ENCODE results near the gene NUDT4. TPM values are rescaled to one million over a fixed set of nuclear protein-coding genes. Genes with fewer than 3 reads are reported as not detected.
"Not testable (repeated sequence)": the region's sequence is repeated elsewhere in the genome, so short reads cannot be mapped to it uniquely, and the experiment has no call there.

The NUDT4 gene
- total RNA-seq, 1 donor from 2014 or later: 59.1 TPM

DNA sequence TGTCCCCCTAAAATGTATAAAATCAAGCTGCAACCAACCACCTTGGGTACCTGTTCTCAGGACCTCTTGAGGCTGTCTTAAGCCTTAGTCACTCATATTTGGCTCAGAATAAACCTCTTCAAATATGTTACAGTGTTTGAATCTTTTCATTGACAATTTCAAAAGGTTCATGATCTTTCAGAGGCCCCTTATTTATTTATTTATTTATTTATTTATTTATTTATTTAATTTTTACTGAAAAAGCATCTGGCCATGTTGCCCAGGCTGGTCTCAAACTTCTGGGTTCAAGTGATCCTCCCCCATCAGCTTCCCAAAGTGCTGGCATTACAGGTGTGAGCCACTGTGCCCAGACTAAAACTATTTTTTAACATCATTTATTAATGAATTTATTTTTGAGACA is 8.2 kb upstream of the NUDT4 start:
- Mint-ChIP-seq H3K36me3 (ENCODE audit: low read depth) (no peaks in the 10 kb centered on the region), H3K4me3 (no peak overlapping the region), H3K9me3 (no peaks in the 10 kb centered on the region), H3K27ac (ENCODE audit: unreplicated experiment) (no peak overlapping the region), H3K4me1 (peaks cover 12% of the 10 kb centered on the region), H3K27me3 (ENCODE audit: low read depth) (no peaks in the 10 kb centered on the region)
- DNase-seq (ENCODE audit: low read depth, low spot score): no peak
- TF ChIP-seq CTCF (conservative IDR thresholded peaks at IDR 0.05): no peak

GRCh38 chr12:93370947-93371346 is 6.8 kb upstream of the NUDT4 start:
- no peak for DNase-seq (ENCODE audit: low read depth, low spot score)
- TF ChIP-seq CTCF (conservative IDR thresholded peaks at IDR 0.05): no peak
- Mint-ChIP-seq H3K4me1 (peaks cover 12% of the 10 kb centered on the region), H3K36me3 (ENCODE audit: low read depth) (no peaks in the 10 kb centered on the region), H3K4me3 (no peak overlapping the region), H3K27me3 (ENCODE audit: low read depth) (no peaks in the 10 kb centered on the region), H3K27ac (ENCODE audit: unreplicated experiment) (peak overlapping the region; percentile 90), H3K9me3 (no peaks in the 10 kb centered on the region)

DNA sequence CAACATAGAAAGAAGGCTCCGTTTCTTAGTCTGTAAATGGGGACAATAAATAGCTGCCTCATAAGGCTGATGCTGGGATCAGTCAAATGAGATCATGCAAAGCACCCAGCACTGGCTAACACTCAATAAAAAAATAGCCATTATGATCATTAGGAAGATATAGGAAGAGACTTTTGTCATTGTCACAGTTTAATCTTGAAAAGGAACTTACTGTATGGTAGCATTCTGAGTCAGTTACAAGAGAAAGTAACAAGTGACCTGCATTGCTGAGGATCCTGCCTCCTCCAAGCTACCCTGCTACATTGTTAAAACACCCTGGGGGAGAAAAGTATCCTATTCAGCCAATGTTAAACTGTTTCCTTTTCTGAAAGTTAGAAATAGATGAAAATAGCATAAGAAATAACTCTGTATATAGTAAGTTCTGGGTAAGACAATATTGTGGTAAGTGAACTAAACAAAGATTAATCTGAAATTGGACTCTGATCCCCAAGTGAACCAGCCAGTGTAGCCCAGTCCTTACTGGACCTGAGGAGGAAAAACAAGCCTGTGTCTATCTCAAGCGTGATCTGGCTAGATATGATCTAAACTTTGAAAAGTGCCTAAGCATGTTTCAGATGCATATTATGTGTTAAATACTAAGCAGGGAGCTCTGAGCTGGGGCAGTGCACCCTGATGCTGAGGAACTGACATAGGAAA is 3.6 kb upstream of the NUDT4 start:
- H3K27me3 Mint-ChIP-seq (ENCODE audit: low read depth): no peaks in the 10 kb centered on the region
- H3K4me3 Mint-ChIP-seq: peak overlapping the region; percentile 34
- no peaks in the 10 kb centered on the region for H3K9me3 Mint-ChIP-seq
- no peak for DNase-seq (ENCODE audit: low read depth, low spot score)
- H3K36me3 Mint-ChIP-seq (ENCODE audit: low read depth): no peaks in the 10 kb centered on the region
- peaks cover 29% of the 10 kb centered on the region for H3K4me1 Mint-ChIP-seq
- H3K27ac Mint-ChIP-seq (ENCODE audit: unreplicated experiment): no peak overlapping the region
- no peak for TF ChIP-seq CTCF (conservative IDR thresholded peaks at IDR 0.05)

GRCh38 chr12:93375906-93376305 is 1.8 kb upstream of the NUDT4 start:
- Mint-ChIP-seq H3K4me1 (peaks cover 46% of the 10 kb centered on the region), H3K27me3 (ENCODE audit: low read depth) (no peaks in the 10 kb centered on the region), H3K9me3 (no peaks in the 10 kb centered on the region), H3K27ac (ENCODE audit: unreplicated experiment) (peak overlapping the region; percentile 90), H3K4me3 (peak overlapping the region; percentile 86), H3K36me3 (ENCODE audit: low read depth) (no peaks in the 10 kb centered on the region)
- no peak for TF ChIP-seq CTCF (conservative IDR thresholded peaks at IDR 0.05)
- no peak for DNase-seq (ENCODE audit: low read depth, low spot score)

DNA sequence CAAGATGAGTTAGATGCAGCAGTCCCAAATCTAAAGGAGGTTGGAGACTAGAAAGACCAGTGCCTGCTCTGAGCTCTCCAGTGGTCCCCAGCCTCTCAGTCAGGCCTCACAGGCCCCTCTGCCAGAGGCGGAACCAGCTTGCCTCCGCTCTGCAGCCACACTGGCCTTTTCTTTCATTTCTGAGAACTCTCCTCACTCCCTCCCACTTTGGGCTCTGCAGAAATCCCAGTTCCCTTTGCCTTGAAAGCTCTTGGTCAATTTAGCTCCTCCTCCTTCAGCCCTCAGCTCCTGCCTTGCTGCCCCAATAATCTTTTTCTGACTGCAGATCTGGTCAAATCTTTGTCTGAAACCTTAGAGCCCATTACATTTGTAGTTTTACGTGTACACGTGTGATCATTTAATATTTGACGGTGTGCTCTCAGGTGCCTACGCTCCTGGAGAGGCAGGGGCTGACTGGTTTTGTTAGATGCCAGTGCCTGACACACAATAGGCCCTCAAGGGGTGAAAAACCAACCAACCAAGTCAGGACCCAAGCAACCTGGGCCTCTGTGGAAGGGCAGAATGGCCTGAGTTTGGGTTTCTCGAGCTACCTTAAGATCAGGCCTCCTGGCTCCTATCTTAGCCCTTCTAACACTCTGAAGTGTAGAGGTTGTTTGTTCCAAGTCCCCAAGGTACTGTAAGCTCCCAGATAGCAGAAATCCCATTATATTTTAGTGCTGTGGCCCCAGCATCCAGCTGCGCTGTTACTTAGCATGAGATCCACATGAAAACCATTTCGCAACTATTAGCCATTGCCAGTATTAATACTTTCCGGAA is 1.1 kb upstream of the NUDT4 start:
- no peak for TF ChIP-seq CTCF (conservative IDR thresholded peaks at IDR 0.05)

DNA sequence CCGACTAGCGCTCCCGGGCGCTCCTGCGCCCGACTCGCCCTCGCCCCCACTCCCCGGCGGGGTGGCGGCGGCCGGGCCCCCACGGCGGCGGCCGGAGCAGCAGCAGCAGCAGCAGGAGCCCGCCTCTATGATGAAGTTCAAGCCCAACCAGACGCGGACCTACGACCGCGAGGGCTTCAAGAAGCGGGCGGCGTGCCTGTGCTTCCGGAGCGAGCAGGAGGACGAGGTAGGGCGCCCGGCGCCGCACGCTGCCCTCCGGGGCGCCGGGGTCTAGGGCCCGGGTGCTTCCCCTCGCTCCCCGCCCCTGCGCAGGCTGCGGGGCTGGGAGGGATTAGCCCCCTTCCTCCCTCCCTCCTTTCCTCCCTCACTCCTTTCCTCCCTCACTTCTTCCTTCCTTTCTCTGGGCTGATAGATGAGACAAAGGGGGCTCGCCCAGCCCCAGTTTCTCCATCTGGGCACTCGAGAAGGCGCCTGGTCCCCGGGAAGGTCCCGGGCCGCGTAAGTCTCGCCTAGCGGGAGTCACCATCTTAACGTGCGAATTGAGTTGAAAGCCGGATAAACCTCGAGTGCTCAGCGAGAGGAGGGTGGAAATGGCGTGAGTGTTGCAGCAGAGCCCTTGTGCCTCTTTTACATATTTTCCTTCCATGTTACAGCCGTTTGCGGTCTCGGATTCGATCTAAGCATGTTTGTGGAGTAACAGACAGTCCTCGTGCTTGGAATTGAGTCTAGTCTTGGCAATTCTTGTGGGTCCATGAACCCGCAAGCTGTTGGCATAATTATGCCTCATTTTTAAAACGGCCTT is 672 bp downstream of the NUDT4 start:
- peaks cover 62% of the 10 kb centered on the region for H3K4me1 Mint-ChIP-seq
- not testable (repeated sequence) for H3K36me3 Mint-ChIP-seq (ENCODE audit: low read depth)

More for the DNA sequence above, 1.1 kb upstream of the NUDT4 start:
- Mint-ChIP-seq H3K27me3 (ENCODE audit: low read depth) (no peaks in the 10 kb centered on the region), H3K27ac (ENCODE audit: unreplicated experiment) (peak overlapping the region; percentile 90), H3K9me3 (no peaks in the 10 kb centered on the region), H3K4me3 (peak overlapping the region; percentile 86), H3K36me3 (ENCODE audit: low read depth) (peaks cover 4% of the 10 kb centered on the region), H3K4me1 (peaks cover 53% of the 10 kb centered on the region)
- peak; percentile 26 for DNase-seq (ENCODE audit: low read depth, low spot score)

More for the DNA sequence above, 672 bp downstream of the NUDT4 start:
- peak overlapping the region; percentile 100 for H3K4me3 Mint-ChIP-seq
- not testable (repeated sequence) for H3K9me3 Mint-ChIP-seq; H3K27me3 Mint-ChIP-seq (ENCODE audit: low read depth)
- DNase-seq (ENCODE audit: low read depth, low spot score): peak; percentile 25
- H3K27ac Mint-ChIP-seq (ENCODE audit: unreplicated experiment): peak overlapping the region; percentile 99
